Medulla oblongata (tissue), 1 donor: ENCODE results near the gene FN3K.

ENCODE experiments used
- DNase-seq: peaks from one replicate; pipeline ENCODE4 v3.0.0-alpha.2; 2015; ENCODE audit errors: extremely low spot score

The FN3K gene

DNA sequence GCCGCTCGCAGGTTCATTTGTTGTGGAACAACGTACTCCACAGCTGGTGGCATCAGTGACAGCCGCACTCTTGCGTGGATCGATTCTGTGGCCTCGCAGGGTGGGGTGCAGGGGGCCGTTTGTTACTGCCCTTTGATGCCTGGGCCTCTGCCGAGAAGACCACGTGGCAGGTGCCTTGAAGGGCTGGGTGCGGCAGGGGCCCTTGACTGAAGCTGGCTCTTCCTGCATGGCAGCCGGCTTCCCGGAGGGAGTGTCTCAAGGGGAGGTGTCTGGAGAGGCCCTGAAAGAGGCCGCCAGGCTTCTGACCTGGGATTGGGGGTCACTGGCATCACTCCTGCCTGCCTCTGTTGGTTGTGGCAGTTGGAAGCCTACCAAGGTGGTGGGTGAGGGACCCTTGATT lies 60.2 kb downstream of the FN3K start:
- no peak for DNase-seq

DNA sequence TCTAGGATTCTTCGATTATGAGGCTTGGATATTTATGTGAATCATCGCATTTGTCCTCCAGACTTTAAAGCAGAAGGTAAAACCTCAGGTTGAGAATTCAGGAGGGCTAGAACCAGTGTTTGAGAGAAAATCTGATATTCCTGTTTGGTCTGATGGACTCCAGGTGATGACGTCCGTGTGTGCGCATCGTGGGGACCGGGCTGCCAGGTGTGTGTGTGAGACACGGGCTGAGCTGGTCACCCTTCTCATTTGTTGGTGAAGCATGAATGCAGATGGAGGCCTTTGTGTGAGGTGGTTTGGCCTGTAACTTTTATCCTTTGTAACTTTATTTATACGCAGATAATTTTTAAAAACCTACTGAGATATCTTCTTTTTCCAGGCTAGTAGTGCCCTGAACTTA lies 61.6 kb downstream of the FN3K start:
- DNase-seq = no peak

DNA sequence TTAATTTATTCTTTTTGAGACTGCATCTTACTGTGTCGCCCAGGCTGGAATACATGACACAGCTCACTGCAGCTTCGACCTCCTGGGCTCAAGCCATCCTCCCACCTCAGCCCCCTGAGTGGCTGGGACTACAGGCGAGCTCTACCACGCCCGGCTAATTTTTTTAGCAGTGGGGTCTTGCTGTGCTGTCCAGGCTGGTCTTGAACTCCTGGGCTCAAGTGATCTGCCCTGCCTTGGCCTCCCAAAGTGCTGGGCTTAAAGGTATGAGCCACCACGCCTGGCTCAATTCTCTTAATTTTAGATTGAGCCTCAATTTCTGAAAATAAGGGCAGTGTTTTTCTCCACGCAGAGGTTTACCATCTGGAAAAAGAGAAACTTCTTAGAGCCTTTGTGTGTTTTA lies 63.3 kb downstream of the FN3K start:
- DNase-seq = no peak

GRCh38 chr17:82799591-82799990 lies 64.2 kb downstream of the FN3K start:
- DNase-seq = no peak
